Measurements from ENCODE around the gene FBXL13.
"Not testable (repeated sequence)": the region's sequence is repeated elsewhere in the genome, so short reads cannot be mapped to it uniquely, and the experiment has no call there.

Gene FBXL13

DNA sequence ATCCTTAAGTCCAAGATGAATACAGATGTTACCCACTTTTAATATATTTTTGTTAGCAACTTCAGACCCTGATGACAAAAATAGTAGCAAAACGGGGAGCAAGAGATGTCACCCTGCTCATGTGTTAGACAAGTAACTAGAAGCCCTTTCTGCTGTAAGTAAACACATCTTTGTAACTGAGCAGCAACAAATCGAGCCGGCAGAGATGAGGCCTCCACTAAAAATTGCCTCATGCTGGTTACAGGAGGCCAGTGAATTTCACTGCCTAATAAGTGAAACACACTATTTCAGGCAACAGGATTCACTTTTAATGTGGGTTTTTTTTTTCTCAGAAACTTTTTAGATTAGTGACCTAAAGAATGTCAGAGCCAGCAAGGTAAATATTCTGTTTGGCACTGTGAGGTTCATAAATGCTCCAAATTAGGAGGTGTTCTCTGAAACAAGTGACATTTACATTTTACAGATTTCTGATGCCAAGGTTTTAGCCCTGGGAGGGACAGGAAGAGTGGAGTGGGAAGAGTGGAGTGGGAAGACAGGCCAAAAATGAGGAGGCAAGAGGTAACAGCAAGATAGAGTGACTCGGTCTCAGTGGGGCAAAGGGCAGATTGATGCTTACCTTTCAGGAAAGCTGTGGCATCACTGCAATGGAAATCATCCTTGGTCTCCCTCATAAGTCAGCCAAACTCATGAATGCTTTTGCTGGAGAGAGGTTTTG is 215.4 kb downstream of the FBXL13 start:
- no peak for DNase-seq (ENCODE audit: low spot score)

DNA sequence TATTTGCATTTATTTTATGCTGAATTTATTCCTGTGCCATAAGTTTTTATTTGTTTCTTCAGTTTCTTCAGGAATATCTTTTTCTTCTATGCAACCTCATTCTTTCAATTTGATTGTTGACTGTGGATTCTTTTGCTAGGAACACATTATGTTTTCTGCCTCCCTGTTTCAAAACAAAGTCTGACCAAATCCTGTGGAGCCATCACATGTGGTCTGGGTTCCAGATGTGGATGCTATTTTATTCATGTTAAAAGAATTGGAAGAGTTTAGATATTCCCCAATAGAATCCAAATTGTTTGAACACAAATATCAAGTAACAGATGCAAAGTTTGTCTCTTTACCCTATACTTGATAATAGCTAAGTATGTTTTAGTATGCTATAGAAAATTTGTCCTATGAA is 218.6 kb downstream of the FBXL13 start:
- DNase-seq (ENCODE audit: low spot score): no peak

DNA sequence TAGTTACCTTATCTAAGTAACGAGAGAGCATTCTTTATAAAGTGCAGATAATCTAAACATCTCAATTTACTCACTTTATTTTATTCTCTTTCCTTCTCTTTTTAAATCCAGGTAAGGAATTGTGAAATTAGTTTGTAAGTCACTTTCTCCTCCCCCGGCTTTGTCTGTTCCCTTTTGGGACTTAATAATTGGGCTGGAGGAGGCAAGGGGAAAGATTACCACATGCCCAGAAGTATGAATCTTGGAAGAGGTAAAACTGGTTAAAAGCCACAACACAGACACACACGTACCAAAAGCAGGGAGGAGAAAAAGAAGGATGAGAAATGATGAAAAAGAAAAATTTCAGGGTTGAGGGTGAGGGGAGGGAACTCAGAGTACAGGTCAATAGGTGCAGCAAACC is 225.1 kb downstream of the FBXL13 start:
- no peak for DNase-seq (ENCODE audit: low spot score)

DNA sequence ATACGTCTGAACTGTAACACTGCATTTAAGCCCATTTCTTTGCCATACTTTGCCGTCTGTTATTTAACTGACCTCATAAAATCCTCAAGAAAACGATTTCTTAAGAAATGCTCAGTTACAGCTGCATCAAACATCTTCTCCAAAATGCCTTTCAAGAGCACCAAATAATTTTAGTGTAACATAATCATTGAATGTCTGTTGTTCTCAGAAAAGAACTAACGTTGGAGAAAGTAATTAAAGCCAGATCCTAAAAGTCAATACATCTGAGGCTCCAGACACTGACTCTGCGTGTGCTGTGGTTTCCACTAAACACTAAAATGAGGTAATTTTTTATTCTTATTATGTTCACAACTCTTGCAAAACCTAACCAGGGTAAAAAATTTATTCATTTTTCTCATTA is 225.5 kb downstream of the FBXL13 start:
- DNase-seq (ENCODE audit: low spot score): no peak

DNA sequence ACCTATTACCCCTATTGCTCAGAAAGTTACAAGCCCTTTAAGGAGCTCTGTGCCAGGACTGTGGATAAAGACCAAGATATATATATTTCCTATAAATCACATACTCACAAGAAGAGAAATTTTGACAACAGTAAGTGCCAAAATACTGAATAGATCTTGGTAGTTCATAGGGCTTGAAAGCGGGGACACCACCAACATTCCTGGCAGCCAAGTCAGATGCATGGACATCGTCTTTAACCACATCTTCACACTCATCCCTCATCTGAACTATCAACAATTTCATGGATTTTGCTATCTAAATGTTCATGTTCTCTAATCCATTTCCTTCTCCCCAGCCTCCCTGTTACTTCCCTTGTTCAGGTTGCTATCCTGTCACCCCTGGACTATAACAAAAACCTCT is 229.2 kb downstream of the FBXL13 start:
- no peak for DNase-seq (ENCODE audit: low spot score)

DNA sequence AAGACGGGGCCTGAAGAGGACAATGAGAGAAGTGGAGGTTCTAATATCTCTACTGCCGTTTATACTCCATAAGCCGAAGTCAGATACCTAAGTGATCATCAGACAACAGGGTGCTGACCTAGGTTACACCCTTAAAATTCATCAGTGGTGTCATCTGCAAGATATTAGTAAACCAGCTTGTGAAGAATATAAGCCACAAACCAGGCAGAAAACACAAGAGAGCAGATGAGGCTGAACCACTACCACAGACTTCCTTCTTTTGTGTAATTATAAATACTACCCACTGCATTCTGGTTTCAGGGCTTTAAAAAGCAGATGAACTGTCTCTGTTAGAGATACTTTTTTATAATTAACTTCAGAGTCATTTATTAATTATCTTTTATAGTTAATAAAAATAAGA is 230.7 kb downstream of the FBXL13 start:
- DNase-seq (ENCODE audit: low spot score): no peak

DNA sequence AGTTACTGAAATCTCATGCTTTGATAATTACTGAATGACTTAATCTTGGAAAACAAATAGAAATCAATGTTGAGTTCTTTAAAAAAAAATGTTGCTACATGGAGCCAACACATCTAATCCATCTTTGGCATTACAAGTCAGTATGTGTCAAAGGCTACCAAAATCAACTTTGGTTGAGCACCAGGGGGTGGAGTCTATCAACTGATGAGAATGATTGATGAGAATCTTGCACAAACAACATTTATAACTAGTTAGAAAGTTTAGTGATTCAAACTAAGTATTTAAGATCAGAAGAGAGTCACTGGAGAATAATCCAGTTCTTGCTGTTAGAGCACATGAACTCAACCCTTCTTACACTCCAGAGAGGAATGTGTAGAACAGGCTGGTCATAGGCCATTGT is 232.3 kb downstream of the FBXL13 start:
- DNase-seq (ENCODE audit: low spot score): no peak

DNA sequence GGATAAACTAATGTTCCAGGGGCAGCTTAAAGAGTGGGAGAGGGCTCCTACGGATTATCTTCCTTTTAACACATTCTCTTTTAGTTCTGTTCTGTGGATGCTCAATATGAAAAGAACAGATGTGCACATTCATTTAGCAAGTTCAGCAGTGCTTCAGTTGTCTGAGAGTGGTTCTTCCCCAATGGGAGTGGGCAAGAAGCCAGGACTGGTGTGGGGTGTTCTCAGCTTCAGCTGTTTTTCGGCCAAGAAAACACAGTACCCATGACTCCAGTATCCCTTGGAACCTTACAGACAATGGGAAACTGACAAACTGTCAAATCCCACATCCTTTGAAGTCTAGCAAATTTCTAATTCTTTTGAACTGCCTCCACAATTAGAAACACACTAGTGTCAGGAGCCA is 233.3 kb downstream of the FBXL13 start:
- DNase-seq (ENCODE audit: low spot score): peak; percentile 27

DNA sequence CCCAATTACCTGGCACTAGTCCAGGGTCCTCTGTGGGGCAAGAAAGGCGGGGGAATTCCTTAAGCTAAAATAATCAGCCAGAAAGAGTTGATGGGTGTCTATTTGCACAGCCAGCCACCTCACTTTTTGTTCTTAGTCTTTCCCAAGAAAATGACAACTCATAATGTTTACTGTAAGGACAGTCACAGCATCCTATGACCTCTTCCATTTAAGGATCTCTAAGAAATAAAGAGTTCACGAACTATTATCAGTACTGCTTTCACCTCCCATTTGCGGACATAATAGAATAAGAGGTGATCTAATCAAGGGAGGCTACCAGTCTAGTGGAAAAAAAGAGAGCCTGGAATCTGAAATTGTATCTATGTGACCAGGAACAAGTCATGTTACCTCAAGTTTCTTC is 234.2 kb downstream of the FBXL13 start:
- DNase-seq (ENCODE audit: low spot score): no peak

DNA sequence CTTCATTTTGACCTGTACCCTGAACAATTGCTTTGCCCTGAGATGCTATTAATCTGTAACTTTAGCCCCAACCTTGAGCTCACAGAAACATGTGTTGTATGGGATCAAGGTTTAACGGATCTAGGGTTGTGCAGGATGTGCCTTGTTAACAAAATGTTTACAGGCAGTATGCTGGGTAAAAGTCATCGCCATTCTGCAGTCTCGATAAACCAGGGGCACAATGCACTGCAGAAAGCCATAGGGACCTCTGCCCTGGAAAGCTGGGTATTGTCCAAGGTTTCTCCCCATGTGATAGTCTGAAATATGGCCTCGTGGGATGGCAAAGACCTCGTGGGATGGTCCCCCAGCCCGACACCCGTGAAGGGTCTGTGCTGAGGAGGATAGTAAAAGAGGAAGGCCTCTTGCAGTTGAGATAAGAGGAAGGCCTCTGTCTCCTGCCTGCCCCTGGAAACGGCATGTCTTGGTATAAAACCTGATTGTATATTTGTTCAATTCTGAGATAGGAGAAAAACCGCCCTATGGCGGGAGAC is 236.0 kb downstream of the FBXL13 start:
- not testable (repeated sequence) for DNase-seq (ENCODE audit: low spot score)

DNA sequence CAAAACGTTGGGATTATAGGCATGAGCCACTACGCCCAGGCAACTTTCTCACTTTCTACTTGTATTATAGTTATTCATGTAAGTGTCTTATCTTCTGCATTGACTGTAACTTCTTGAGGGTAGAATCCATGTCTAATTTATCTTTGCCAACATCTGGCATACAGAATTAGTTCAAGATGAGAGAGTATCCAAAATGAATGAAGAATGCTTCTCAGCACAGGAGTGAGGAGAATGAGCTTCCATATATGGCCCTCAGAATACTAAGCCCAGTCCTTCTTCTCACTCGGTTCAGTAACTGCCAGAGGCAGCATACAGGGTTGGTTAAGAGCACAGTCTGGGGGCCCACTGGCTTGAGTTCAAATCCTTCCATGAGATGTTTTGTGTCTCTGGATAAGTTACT is 236.8 kb downstream of the FBXL13 start:
- DNase-seq (ENCODE audit: low spot score): no peak

DNA sequence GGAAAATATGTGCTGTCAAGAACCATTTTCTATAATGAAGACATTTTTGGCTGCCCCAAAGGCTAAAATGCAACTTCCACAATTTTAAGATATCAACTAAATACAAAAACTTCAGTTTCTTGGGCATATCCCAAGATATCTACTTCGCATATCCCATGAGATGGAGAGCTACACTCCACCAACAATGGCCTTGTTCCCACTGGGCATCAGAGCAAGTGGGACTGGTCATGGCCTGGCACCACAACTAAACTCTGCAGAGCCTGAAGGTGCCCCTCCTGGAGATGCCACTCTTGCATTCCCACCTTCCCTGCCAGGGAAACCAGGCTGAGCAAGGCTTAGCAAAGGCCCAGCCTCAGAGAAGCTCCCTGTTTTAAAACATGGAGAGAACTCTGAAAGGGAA is 237.6 kb downstream of the FBXL13 start:
- no peak for DNase-seq (ENCODE audit: low spot score)

DNA sequence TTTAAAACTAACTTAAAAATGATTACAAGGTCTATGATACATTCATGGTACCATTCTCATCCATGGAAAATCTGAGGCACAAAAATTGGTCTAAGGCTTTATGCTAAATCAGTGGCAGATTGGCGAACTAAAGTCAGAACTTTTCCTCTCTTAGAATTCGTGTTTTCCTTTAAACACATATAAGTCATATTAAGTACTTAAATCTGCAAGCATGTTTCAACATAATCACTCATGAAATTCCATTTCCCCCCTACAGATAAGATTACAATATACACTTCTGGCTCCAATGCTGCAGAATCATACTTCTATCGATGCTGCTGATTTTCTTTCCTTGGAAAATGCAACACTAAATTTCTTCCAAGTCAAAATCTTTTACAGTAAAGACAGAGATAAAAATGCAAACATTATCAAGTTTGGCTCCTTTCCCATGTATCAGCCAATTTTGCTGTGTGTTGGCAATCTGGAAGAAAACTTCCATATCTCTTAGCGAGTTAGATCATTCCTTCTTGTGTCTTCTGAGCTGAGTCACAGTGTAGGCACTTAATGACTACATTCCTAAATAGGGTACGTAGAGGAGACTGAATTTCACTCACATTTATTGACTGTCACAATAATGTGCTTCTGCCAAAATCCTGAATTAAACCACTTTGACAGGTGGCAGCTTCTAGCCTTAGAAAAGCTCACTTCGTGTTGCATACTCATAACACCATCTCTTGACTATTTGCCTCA is 238.2 kb downstream of the FBXL13 start:
- peak; percentile 18 for DNase-seq (ENCODE audit: low spot score)

DNA sequence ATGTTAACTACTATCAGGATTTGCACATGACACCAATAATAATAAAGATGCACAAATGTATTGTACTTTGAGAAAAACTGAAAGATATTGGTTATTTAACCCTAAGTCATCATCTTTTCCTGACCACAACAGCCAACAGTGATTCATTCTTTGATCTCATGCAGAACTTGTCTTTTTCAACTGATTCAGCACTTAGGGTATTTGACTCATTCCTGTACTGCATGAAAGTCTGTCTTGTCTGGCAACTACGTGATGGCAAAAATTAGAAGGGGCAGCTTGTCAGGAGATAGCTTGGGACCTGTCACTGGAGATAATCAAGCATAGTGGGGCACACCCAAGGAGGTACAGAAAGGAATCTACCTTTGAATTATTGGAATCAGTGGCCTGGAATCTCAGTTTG is 239.6 kb downstream of the FBXL13 start:
- DNase-seq (ENCODE audit: low spot score): no peak

DNA sequence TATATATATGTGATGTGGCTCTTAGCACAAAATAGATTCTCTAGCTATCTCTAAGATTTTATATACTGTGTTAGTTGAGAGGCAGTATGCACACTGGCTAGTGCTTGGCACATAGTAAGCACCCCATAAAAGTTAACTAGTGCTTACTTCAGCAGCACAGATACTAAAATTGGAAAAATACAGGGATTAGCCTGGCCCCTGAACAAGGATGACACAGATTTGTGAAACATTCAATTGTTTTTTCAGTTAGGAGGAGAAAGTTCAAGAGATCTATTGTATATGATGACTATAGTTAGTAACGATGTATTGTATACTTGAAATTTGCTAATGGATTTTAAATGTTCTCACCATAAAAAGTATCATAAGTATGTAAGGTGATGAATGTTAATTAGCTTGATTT is 240.1 kb downstream of the FBXL13 start:
- no peak for DNase-seq (ENCODE audit: low spot score)

DNA sequence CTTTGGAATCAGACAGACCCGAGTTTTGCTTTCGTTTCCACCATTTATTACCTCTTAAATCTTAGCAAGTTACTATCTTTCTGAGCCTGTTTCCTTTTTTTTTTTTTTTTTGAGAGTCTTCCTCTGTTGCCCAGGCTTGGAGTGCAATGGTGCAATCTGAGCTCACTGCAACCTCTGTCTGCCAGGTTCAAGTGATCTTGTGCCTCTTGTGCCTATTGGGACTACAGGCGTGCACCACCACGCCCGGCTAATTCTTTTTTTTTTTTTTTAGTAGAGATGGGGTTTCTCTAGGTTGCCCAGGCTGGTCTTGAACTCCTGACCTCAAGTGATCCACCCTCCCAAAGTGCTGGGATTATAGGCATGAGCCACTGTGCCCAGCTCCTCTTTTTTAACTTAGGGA is 241.3 kb downstream of the FBXL13 start:
- no peak for DNase-seq (ENCODE audit: low spot score)

DNA sequence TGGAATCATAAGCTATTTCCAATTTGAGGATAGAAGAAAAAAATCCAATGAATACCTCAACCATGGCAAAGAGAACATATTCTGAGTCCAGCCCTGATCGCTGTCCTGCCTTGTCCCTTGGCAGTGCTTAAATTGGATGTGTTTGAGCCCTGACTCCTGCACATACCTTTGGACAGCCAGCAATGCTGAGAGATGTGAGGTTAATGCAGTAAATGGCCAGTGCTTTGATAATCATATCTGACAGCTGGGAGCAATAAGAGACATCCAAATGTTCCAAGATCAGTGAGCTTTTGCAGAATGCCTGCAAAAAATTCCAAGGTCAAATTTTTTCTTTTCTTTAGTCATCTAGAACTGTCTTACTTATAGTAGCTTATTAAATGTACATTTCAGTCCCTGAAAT is 241.9 kb downstream of the FBXL13 start:
- no peak for DNase-seq (ENCODE audit: low spot score)

DNA sequence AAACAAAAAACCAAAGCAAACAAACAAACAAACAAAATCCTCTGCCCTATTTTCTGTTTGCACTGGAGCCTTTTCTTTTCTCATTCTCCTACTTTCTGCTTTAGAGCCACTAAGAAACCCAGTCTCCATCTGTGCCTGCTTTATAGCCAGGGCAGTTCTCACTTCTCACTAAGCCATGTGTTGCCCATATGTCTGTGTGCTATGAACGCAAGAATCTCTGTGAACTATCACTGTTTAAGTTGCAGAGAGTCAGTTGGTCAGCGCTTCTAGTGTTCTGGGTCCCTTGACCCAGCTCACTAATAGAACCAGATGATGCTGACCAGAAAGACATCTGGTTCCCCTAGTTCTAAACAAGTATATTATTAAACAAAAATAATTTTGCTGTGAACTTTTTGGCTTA is 244.4 kb downstream of the FBXL13 start:
- no peak for DNase-seq (ENCODE audit: low spot score)

DNA sequence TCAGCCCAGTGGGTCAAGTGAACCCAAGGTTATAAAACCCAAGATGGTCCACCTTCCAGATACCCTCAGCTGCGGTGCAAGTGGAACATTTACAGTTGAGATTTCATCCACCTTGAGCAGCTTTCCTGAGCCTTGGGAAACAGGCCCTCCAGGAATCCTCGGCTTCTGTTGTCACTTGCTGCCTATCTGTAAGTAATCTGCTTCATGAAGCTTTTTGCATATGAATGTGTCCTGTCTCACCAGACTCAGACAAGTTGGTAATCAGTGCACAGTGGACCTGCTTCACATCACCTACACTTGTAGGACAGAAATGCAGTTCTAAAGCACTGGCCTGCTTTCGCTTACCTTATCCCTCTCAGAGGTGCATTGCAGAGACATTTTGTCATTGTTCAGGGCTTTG is 245.5 kb downstream of the FBXL13 start:
- DNase-seq (ENCODE audit: low spot score): no peak

DNA sequence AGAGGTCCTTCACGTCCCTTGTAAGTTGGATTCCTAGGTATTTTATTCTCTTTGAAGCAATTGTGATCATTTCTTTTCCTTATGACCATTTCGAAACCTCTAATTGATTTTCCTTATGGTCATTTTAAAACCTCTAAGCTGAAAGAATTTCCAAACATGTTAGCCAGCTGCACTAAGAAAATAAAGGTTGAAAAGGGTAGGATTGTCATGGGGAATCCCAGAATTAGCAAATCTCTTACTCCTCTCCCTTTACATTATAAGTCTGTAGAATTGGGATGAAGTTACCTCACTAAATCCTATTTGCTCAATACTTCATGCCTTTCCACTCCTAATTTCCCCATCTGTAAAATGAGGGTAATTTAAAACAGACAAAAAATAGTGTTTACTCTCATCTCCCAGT is 246.3 kb downstream of the FBXL13 start:
- no peak for DNase-seq (ENCODE audit: low spot score)

DNA sequence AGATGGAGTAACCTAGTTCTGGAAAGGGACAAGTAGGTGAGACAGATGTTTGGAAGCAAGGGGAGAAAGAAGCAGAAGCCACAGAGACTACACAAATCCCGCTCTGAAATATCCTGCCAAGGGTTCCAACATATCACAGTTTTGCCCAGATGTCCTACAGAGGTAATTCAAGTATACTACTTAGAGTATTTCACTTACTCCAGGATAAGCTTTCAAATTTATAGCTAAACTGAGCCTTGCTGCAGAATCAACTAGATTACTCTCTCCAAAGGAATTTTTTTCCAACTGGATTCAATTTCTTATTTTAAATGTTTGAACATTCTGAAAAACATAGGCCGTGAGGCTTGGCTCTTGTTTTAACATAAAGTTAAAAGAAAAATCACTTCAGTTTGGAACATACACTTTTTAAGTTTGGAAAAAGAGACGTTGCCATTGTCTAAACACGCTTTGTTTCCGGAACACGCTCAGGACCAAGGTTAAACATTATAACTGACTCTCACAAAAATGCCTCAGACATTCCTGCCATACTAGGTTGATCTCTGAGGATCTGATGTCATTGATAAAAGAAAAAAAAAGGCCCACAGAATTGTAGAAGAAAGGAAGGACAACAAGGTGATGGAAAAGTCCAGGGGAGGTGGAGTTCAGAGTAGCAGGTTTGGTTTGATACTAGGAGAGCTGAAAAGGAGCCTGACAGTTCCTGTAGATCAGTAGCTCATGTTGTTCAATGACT is 251.0 kb downstream of the FBXL13 start:
- DNase-seq (ENCODE audit: low spot score): no peak

DNA sequence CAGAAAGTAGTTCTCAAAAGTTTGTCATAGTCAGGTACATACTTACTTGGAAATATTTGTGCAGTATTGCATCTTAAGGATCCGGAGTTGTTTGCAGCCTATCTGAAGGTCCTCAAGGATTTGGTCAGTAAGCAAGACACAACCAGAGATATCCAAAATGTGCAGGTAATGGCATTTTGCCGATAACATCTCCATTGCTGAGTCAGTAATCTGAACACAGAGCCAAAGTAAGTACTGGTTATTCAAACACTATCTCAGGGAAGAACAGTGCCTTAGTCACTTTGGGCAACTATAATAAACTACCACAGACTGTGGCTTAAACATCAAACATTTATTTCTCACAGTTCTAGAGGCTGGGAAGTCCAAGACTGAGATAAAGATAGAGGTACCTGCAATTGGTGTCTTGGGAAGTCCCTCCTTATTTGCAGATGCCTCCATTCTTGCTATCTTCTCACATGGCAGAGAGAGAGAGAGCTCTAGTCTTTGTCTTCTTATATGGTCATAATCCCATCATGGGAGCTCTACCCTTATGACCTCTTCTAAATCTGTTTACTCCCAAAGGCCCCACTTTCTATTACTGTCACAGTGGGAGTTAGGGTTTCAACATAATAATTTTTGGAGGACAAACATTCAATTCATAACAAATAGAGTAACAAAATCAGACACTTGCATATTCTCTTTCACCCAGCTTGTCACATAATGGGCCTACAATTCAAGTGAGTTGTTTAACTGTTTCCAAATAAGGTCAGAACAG is 252.4 kb downstream of the FBXL13 start:
- no peak for DNase-seq (ENCODE audit: low spot score)
